ENCODE data around the gene POU3F1.

POU3F1 gene

GRCh38 chr1:38055398-38055797 is 8.8 kb upstream of the POU3F1 start:
- peaks cover 32% of the 10 kb centered on the region for H3K4me1 ChIP-seq (ENCODE audit: control insufficient read depth, low read length)
- H3K36me3 ChIP-seq (ENCODE audit: control insufficient read depth, low read length), result no peaks in the 10 kb centered on the region
- H3K4me3 ChIP-seq (ENCODE audit: low read length), result no peak overlapping the region
- no peaks in the 10 kb centered on the region for H3F3A ChIP-seq (ENCODE audit: control insufficient read depth, insufficient read depth)
- H3K9me3 ChIP-seq (ENCODE audit: control insufficient read depth, insufficient read depth, low read length), result no peaks in the 10 kb centered on the region
- no peaks in the 10 kb centered on the region for H4K20me1 ChIP-seq (ENCODE audit: control insufficient read depth, insufficient read depth, low read depth, low read length)
- TF ChIP-seq EZH2phosphoT487 (IDR thresholded peaks at IDR 0.05; ENCODE audit: borderline replicate concordance, low read length), result no peak
- no peak for TF ChIP-seq CTCF (IDR thresholded peaks at IDR 0.05; ENCODE audit: low read depth, low read length, poor library complexity, severe bottlenecking)
- no peaks in the 10 kb centered on the region for H3K9me2 ChIP-seq (replicated peaks; ENCODE audit: control insufficient read depth, low read length)
- no peak overlapping the region for H3K4me2 ChIP-seq (ENCODE audit: low read length)
- no peak overlapping the region for H3K27ac ChIP-seq (ENCODE audit: low read depth, low read length)
- no peaks in the 10 kb centered on the region for H3K79me2 ChIP-seq (ENCODE audit: control insufficient read depth, low read length)
- H3K27me3 ChIP-seq (ENCODE audit: control insufficient read depth, low read length), result no peaks in the 10 kb centered on the region

- Histone ChIP-seq H4K20me1 (ENCODE audit: control insufficient read depth, insufficient read depth, low read depth, low read length) (no peaks in the 10 kb centered on the region), H3K4me3 (ENCODE audit: low read length) (peak overlapping the region; percentile 31), H3K27ac (ENCODE audit: low read depth, low read length) (no peak overlapping the region), H3F3A (ENCODE audit: control insufficient read depth, insufficient read depth) (no peaks in the 10 kb centered on the region), H3K9me3 (ENCODE audit: control insufficient read depth, insufficient read depth, low read length) (no peaks in the 10 kb centered on the region), H3K79me2 (ENCODE audit: control insufficient read depth, low read length) (no peaks in the 10 kb centered on the region), H3K4me1 (ENCODE audit: control insufficient read depth, low read length) (peaks cover 36% of the 10 kb centered on the region), H3K4me2 (ENCODE audit: low read length) (peak overlapping the region; percentile 49), H3K27me3 (ENCODE audit: control insufficient read depth, low read length) (no peaks in the 10 kb centered on the region), H3K9me2 (replicated peaks; ENCODE audit: control insufficient read depth, low read length) (no peaks in the 10 kb centered on the region), H3K36me3 (ENCODE audit: control insufficient read depth, low read length) (no peaks in the 10 kb centered on the region)
- TF ChIP-seq EZH2phosphoT487 (IDR thresholded peaks at IDR 0.05; ENCODE audit: borderline replicate concordance, low read length) (no peak), CTCF (IDR thresholded peaks at IDR 0.05; ENCODE audit: low read depth, low read length, poor library complexity, severe bottlenecking) (no peak)
These were observed 7.0 kb upstream of the POU3F1 start for GRCh38 chr1:38053416-38054091.

GRCh38 chr1:38052750-38053415 is 6.3 kb upstream of the POU3F1 start:
- H3F3A ChIP-seq (ENCODE audit: control insufficient read depth, insufficient read depth), result no peaks in the 10 kb centered on the region
- peak overlapping the region; percentile 49 for H3K4me2 ChIP-seq (ENCODE audit: low read length)
- H3K9me3 ChIP-seq (ENCODE audit: control insufficient read depth, insufficient read depth, low read length), result no peaks in the 10 kb centered on the region
- H3K27me3 ChIP-seq (ENCODE audit: control insufficient read depth, low read length), result peaks cover 5% of the 10 kb centered on the region
- peaks cover 36% of the 10 kb centered on the region for H3K4me1 ChIP-seq (ENCODE audit: control insufficient read depth, low read length)
- H3K27ac ChIP-seq (ENCODE audit: low read depth, low read length), result peak overlapping the region; percentile 6
- no peaks in the 10 kb centered on the region for H3K9me2 ChIP-seq (replicated peaks; ENCODE audit: control insufficient read depth, low read length)
- no peaks in the 10 kb centered on the region for H3K36me3 ChIP-seq (ENCODE audit: control insufficient read depth, low read length)
- no peak for TF ChIP-seq CTCF (IDR thresholded peaks at IDR 0.05; ENCODE audit: low read depth, low read length, poor library complexity, severe bottlenecking)
- no peak for TF ChIP-seq EZH2phosphoT487 (IDR thresholded peaks at IDR 0.05; ENCODE audit: borderline replicate concordance, low read length)
- no peaks in the 10 kb centered on the region for H3K79me2 ChIP-seq (ENCODE audit: control insufficient read depth, low read length)
- H4K20me1 ChIP-seq (ENCODE audit: control insufficient read depth, insufficient read depth, low read depth, low read length), result no peaks in the 10 kb centered on the region
- peak overlapping the region; percentile 31 for H3K4me3 ChIP-seq (ENCODE audit: low read length)
